ENCODE data around the gene PDPN.
"Not testable (repeated sequence)": the region's sequence is repeated elsewhere in the genome, so short reads cannot be mapped to it uniquely, and the experiment has no call there.

PDPN gene, protein sequence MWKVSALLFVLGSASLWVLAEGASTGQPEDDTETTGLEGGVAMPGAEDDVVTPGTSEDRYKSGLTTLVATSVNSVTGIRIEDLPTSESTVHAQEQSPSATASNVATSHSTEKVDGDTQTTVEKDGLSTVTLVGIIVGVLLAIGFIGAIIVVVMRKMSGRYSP

DNA sequence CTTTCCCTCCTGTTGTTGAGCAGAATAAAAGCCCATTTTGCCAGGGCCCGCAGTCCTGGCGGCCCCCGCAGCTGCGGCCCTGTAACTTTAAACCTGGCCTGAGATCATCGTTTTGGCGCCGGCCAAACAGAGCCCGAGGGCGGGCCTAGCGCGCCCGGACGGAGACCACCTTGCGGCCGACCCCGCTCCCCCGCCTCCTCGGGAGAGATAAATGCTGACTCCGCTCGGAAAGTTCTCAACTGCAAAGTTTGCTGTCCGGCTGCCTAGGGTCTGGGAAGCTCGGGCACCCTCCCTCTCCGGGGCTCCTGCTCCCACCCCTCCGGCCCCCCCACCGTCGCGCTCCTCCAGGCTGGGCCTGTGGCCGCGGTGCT, at the start of gene PDPN:
TSS of gene PDPN (plus strand) at position 238 of the 371 bp plus-strand sequence. CDS start 202 bp downstream, outside the sequence.
- no peak for DNase-seq (ENCODE audit: low read depth)

DNA sequence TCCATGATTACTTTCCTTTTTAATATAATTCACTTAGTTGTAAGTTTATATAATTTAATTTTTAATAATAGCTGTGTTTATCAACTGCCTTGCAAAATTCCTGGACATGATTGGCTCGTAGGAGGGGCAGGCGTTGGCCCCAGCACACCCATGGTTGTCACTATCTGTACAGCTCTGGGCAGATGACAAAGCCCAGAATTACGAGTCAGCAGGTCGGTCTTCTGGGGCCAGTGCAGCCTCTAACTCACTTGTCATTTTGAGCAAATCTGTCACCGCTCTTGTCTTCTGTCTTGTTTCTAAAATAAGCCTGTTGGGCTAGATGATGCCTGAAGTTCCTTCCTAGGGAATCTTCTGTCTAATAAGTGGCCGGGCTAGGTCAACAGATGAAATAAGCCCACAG, 48.4 kb upstream of the PDPN start:
- DNase-seq (ENCODE audit: low read depth) = no peak

DNA sequence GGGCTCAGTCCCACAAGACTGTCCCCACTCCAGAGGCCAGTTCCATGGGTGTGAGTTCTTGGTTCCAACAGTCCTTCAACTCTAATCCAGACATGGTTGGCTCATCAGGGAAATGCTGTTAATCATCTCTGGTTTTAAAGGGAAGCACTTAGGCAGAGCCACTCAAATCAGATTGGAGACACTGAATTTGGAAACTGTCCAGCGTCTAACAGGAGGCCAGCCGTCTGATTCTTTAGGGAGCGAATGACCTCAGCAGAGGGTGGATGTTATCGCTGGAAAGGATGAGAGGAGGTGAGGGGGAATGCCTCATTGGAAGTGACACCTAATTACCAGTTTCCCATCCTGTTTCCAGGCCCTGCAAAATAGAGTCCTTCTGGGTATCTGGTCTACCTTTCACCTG, 47.1 kb upstream of the PDPN start:
- no peak for DNase-seq (ENCODE audit: low read depth)

DNA sequence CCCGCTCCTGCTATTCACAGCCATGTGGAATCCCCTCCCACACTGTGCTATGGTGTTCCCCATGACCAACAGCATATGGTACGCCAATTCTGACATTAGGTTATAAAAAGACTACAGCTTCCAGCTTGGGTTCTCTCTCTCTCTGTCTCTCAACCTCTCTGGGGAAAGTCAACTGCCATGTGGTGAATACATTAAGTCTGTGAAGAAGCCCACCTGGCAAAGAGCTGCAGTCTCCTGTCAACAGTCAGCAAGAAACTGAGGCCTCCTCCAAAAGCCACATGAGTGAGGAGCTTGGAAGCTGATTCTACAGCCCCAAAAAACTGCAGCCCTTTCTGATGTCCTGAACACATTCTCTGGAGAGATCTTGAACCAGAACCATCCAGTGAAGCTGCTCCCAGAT, 44.8 kb upstream of the PDPN start:
- no peak for DNase-seq (ENCODE audit: low read depth)

DNA sequence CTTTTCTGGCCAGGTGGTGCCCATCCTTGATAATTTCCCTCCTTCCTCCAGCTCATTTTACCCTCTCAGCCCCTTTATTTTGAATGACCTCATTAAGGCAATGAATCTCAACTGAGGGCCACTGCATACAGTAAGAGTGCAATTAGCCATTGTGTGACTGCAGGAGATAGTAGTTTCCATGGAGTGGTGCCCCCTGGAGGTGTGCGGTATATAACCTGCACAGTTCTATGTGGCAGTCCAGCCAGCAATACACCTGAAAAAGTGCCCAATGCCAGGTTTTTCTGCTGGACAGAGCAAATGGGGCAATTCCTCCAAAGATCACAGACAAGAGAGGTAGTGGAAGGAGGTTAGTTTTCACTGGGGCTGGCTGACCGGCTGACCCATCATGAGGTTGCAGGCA, 43.9 kb upstream of the PDPN start:
- DNase-seq (ENCODE audit: low read depth) = no peak

DNA sequence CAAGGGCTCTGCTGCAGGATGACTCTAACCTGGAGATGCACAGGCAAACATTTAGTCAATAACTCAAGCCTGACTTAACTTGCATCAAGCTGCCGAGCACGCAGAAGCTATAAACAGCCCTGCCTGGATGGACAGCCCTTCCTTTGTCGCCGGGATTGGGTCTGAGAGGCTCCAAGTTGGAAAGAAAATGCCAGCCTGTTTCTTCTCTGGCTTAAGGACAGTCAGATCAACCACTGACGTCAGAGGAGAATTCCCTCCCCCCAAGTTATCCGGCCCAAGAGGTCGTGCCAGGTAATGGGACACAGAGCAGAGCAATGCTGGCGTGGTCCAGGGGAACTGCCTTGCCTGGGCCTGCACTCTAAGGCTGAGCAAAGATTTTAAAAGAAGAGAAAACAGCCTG, 42.8 kb upstream of the PDPN start:
- no peak for DNase-seq (ENCODE audit: low read depth)

DNA sequence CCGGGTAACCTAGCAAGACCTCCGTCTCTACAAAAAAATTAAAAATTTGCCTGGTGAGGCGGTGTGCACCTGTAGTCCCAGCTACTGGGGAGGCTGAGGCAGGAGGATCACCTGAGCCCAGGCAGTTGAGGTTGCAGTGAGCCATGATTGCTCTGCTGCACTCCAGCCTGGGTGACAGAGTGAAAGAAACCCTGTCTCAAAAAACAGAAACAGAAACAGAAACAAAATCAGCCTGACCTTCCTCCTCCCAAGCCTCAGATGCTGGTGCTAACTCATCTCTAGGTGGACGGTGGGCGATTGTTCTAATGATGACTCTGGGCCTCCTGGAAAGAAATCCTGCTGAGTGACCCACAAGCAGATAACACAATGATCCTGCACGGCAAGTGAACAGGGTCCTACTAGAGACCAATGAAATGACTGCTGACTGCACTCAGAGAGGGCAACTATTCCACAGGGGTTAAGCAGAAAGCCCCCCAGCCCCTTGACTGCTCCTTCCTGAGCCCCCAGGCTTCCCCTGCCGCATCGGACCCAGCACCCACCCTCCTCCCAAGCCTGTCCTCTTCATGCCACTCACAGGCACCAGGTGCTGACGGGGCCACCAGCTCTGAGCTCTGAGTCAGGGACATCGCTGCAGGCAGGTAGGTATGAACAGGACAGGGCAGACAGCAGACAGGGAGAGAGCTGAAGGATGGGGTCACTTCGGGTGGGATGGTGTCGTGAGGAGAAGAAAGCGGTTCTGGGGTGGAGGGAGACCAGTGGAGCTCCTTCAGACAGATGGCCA, 42.0 kb upstream of the PDPN start:
- DNase-seq (ENCODE audit: low read depth) = no peak

DNA sequence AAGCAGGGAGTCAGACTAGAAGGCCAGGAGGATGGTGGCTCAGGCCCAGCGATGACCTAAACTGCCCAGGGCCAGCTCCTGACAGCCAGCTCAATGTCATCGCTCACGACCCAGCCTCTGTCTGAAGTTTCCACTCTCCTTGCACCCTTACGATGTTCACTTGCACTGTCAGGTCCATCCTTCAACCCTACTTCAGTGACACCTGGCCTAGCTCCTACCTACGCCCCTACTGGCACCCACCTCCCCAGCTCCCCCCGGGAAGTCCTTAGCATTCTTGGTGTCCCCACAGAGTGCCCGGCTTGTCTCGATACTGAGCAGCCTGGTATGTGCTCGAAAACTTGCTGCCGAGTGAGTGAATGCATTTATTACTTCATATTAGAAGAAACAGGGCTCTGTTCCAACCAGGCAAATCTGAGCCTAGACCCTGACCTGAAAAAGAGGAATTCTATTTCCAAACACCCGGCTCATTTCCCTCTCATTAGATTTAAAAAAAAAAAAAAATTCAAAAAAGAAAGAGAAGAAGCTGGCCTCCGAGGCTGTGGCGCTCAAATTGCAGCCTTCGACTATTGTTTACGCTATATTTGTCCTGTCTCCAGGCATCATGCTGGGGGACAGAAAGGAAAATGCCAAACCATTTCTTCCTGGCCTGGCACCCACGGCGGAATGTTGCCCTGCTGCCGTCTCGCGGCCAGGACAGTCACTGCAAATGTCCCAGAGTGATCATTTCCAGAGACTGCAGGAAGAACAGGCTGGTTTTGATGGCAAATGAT, 40.0 kb upstream of the PDPN start:
- no peak for DNase-seq (ENCODE audit: low read depth)

DNA sequence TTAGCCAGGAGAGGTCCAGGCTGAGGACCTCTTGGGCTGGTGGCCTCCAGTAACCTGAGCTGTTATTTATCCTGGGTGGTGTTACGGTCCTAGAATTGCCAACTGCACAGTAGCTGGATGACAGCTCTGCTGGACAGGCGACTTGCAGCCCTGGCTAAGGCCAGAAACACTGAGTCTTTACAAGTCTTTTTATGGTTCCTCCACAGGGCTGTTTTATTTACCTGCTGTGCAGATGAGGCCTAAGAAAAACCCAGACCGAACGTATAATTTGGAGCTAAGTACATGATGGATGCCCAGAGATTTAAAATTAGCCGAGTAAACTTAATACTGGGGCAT, 39.4 kb upstream of the PDPN start:
- no peak for DNase-seq (ENCODE audit: low read depth)

DNA sequence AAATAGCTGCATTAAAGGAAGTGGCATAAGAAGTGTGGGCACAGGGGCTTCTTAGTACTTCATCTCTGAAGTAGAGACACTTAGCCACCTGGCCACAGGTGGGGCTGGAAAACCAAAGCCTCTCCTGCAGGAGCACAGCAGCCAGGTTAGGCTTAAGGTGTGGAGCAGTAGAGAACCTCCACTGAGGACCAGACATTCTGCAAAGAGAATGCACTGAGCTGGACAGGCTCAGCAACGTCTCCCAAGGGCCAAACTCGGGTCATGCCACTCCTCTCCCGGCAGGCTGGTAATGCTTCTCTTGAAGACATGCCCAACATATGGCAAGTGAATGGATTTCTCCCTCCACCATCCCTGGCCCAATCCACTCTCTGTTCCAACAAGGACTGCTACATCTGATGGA, 36.8 kb upstream of the PDPN start:
- DNase-seq (ENCODE audit: low read depth) = no peak

DNA sequence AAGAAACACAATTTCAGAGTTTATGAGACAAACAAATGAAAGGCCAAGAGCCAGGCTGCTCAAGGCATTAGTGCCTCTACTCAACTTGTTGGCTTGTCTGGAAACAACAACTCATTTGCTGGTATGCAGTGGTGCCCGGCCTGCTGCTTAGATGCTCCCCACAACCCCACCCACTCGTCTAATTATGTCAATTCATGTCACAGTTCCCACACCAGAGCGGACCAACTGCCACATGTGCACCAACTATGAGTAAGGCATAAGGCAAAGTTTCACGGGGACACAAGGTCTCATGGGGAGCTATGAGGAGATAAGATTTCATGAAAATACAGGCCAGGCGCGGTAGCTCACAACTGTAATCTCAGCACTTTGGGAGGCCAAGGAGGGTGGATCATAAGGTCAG, 35.4 kb upstream of the PDPN start:
- DNase-seq (ENCODE audit: low read depth) = no peak

DNA sequence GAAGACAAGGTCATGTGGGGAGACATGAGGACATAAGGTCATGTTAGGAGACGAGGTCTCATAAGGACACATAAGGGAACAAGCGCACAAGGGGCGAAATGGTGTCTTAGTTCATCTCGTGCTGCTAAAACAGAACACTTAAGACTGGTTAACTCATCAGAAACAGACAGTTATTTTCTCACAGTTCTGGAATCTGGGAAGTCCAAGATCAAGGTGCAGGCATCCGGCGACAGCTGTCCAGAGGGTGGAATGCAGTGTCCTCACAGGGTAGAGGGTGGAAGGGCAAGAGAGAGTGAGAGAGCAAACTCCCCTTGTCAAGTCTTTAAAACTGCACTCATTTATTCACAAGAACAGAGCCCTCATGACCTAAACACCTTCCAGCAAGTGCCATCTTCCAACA, 34.6 kb upstream of the PDPN start:
- no peak for DNase-seq (ENCODE audit: low read depth)

DNA sequence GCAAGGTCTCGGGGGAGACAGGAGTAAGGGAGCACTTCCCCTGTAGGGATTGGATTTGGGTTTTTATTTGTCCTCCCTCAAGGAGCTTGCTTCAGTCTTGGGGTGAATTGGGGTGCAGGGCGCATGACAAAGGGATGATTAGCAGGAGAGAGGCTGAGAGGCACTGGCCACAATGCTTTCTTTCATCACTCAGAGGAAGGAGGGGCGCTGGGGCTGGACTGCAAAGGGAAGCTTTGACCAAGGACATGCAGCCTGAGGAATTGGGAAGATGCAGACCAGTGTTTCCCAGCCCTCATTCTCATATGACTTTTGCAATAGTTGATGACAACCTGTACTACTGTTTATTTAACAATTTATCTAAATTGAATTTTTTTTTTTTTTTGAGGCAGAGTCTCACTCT, 34.1 kb upstream of the PDPN start:
- DNase-seq (ENCODE audit: low read depth) = no peak

DNA sequence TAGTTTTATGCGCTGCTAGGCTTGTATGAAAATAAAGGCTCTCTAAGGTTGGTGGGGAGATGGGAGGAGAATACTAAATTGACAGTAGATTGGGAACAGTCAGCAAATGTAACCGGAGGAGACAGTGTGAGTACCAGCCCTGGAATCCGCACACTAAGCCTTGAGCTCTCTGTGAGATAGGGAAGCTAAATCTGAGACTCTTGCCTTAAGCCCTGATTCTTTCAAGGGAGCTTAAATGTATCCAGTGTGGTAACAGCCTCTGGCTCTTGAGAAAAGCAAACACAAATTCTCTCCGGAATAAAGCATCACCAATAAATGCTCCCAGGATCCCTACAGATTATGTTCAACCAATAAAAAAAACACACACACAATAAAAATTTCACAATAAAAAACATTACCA, 33.0 kb upstream of the PDPN start:
- DNase-seq (ENCODE audit: low read depth) = no peak

DNA sequence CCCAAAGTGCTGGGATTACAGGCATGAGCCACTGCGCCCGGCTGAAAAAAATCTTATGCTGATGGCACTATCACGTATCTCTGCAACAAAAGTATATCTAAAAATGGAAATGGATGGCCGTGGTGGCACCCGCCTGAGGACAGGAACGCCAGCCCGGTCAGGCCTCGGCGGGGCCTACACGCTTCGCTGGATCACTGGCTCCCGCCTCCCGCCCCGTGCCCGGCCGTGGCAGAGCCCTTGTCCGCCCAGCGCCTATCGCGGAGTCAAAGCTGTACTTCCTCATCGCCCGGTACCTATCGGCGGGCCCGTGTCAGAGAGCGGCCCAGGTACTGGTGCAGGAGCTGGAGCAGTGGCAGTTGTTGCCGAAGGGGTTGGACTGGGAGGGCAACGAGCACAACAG, 28.8 kb upstream of the PDPN start:
- DNase-seq (ENCODE audit: low read depth) = no peak

DNA sequence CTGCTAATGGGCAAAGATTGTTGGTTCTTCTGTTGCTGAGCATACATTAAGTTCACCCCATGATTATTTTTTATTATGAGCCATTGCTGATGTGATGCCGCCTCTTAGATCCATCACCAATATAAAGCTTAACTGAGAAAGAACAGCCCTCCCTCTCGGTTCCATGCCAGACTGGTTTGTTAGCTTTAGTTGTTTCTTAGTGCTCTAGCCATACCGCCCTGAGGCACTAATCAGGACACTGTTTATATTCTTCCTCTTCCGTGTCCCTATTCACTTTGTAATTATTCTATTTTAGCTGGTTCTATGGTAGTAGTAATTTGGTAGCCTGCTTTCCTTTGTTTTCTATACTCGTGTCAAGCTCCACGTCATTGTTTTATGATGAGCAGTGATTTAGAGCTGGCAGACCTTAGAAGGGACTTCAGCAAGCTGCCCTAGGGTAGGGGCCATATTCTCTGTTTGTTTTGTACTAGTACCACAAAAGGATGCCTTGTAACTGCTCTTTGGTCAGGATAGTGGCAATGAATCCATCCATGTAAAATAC, 27.3 kb upstream of the PDPN start:
- no peak for DNase-seq (ENCODE audit: low read depth)

DNA sequence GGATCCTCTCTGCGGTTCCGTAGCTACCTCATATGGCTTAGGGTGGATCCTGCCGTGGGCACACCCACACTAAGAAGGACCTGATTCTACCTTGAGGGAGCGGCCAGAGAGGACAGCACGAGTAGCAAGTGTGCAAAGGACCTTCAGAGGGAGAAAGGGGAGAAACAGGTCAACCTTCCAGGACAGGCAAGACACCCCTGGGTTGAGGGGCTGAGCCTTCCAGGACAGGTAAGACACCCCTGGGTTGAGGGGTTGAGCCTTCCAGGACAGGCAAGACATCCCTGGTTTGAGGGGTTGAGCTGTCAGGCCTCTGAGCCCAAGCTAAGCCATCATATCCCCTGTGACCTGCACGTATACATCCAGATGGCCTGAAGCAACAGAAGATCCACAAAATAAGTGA, 23.1 kb upstream of the PDPN start:
- no peak for DNase-seq (ENCODE audit: low read depth)

DNA sequence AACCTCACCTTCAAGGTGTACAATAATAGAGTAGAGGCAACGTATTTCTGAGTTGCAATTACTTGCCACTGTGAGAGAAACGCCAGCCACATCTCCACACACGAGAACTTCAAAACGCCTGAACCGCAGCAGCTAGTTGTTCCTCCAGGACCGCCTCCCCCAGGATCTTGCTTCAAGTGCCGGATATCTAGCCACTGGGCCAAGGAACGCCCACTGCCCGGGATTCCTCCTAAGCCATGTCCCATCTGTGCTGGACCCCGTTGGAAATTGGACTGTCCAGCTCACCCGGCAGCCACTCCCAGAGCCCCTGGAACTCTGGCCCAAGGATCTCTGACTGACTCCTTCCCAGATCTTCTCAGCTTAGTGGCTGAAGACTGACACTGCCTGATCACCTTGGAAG, 20.7 kb upstream of the PDPN start:
- not testable (repeated sequence) for DNase-seq (ENCODE audit: low read depth)

DNA sequence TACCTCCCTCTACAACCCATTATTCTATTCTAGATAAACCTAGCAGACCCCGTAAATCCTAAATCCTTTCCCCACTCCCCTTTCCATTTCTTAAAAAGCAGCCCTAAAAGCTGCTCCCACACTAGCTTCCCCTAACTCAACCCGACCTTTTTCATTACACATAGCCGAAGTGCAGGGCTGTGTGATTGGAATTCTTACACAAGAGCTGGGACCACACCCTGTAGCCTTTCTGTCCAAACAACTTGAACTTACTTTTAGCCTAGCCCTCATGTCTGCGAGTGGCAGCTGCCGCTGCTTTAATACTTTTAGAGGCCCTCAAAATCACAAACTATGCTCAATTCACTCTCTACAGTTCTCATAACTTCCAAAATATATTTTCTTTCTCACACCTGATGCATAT, 19.6 kb upstream of the PDPN start:
- no peak for DNase-seq (ENCODE audit: low read depth)

DNA sequence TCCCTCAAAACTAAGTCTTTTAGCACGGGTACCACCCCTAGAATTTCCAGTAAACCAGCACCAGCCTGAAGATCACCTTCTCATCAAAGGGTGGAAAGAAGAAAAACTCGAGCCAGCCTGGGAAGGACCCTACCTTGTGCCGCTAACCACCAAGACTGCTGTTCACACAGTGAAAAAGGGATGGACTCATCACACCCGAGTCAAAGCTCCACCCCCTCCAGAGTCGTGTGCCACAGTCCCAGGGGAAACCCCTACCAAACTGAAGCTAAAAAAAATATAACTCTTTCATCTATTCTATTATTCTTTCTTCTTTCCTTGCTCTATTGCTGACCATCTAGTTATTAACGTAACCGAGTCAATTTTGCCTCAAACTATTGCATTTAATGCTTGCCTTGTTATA, 13.2 kb upstream of the PDPN start:
- DNase-seq (ENCODE audit: low read depth) = not testable (repeated sequence)

DNA sequence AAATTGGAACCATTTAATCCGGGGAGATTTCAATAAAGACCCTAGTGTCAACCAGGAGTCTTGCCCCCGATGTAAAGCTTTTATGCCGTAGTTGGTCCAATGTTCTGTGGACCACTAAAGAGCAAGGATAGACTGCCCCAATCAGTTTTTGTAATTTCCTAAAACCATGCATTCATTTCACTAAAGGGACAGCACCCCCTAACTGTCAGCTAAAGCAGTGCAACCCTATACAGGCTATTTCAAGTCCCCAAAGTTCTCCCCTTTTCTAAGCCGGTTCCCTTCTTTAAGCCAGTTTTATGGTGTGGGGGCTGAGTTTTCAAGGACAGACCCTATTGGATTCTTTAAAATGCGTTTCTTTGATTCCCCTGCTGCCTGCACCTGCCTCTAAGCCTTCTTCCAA, 12.7 kb upstream of the PDPN start:
- DNase-seq (ENCODE audit: low read depth) = no peak

DNA sequence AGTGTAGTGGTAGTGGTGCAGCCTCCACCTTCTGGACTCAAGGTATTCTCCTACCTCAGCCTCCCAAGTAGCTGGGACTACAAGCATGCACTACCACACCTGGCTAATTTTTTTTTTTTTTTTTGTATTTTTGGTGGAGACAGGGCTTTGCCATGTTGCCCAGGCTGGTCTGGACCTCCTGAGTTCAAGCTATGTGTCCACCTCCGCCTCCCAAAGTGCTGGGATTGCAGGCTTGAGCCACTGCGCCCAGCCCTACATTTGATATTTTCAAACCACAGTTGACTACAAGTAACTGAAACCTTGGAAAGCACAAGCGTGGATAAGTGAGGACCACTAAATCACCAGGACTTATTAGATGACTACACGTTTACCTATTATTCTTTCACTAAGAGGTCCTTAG, 10.0 kb upstream of the PDPN start:
- DNase-seq (ENCODE audit: low read depth) = no peak

DNA sequence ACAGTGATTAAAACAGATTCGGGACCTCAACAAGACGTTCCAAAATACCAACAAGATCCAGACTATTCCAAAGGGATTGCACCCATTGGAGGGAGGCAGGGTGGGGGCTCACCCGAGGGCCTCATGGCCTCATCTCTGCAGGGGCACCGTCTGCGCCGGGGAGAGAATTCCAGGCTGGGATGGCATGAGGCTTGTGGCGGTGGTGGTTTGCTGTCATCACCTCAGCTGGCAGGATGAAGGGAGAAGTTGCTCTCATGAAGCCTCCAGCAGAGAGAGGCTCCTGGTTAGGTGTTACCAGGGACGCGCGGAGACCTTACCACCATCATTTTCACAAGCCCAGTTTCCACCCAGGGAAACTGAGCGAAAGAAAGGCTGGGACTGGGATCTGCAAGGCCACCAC, 6.7 kb upstream of the PDPN start:
- DNase-seq (ENCODE audit: low read depth) = no peak

Data from activated T-helper 1 cell treated with Interleukin-2 at 50 U/mL for 16 hours (primary cell).